GM21528 (cell line): ENCODE results near the gene SLC35B2.

ENCODE experiments used
- ATAC-seq: cut with Tn5 transposase; IDR thresholded peaks from one replicate; pipeline ENCODE4 v1.9.1; 2021; ENCODE audit warnings: mild to moderate bottlenecking, moderate library complexity; ENCODE audit not compliant: unreplicated experiment, low FRiP score

SLC35B2 gene

DNA sequence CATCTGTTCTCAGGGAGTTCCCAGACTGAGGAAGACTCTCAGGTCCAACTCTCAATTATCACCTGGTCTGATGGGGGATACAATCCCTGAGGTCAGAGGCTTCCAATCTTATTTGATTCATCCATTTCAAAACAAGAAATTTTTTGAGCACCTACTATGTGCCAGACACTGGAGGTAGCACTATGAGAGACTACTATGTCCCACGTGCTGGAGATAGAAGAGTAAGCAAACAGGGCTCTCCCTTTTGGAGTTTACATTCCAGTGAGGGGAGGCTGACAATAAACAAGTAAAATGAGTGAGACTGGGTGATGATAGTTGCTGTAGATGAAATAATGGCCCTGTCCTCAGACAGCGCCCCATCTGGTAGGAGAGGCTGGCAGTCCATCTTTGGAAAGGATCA is 29.4 kb upstream of the SLC35B2 start:
- ATAC-seq: no peak

DNA sequence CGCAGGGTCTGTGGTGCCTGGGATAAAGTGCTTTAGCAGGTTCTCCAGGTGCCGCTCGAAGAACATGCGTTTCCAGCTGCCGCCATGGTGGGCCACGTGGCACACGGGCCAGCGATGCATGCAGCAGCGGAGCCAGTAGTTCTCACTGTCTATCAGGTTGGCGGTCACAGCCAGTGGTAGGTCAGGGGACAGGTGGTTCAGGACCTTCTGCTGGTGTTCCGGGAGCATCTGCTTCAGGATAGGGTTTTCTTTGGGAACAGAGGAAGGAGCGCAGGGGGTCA is 28.9 kb upstream of the SLC35B2 start:
- ATAC-seq: no peak

DNA sequence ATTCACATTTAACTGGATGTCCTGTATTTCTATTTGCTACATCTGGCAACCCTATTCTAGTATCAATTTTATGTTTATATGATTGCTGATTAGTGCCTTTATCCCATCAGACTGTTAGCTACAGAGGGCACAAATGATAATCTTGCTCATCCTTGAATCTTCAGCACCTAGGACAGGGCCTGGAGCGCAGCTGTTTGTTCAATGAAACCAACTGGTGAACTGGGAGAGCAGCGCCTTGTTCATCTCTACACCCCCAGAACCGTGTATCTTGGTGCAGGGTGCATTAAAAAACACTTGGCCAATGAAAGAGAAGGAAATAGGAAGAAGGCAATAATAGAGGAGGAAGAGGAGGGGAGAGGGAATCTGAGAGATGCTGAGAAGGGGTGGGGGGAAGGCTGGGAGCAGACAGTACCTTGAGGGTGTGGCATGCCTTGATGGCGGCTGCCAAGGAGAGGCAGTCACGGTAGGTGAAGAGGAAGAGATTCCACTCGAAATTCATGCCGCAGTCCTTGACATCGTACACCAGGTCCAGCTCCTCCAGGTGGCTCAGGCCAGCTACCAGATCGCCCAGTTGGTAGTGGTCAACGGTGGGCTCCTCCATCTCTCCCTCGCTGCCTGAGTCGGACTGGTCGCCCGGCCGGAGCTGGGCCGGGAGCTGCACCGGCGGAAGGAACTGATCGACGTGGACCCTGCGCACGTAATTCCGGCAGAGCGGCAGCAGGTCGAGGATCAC is 28.4 kb upstream of the SLC35B2 start:
- no peak for ATAC-seq

DNA sequence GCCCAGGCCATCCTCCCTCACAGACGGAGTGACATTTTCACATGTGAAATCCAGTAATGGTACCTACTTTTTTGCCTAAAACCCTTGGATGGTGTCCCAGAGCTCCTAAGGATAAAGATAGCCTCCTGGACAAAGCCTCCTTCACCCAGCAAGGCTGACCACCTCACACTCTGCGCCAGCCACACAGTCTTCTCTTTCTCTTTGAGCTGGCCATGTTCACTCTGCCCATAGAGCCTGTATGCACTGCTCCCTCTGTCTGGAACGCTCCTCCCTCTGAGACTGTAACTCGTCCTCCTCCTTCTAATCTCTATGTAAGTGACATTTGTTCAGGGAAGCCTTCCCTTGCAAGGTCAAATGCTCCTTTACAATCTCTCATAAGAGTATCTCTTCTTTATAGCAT is 27.5 kb upstream of the SLC35B2 start:
- ATAC-seq: no peak

DNA sequence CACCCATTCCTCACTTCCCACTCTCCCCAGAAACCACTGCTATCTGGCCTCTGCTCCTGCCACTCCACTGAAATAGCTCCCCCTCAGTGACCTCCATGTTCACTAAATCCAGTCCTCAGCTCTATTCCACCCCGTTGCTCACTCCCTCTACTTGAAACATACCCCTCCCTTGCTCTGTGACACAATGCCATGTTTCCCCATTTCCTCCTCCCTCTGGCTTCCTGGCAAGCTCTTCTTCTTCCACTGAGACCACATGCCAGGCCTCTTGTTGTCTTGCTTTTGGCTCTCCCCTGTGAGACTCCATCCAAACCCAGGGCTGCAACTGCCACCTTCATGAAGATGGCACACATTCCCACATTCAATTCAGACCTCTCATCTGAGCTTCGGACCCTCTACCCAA is 26.8 kb upstream of the SLC35B2 start:
- no peak for ATAC-seq

DNA sequence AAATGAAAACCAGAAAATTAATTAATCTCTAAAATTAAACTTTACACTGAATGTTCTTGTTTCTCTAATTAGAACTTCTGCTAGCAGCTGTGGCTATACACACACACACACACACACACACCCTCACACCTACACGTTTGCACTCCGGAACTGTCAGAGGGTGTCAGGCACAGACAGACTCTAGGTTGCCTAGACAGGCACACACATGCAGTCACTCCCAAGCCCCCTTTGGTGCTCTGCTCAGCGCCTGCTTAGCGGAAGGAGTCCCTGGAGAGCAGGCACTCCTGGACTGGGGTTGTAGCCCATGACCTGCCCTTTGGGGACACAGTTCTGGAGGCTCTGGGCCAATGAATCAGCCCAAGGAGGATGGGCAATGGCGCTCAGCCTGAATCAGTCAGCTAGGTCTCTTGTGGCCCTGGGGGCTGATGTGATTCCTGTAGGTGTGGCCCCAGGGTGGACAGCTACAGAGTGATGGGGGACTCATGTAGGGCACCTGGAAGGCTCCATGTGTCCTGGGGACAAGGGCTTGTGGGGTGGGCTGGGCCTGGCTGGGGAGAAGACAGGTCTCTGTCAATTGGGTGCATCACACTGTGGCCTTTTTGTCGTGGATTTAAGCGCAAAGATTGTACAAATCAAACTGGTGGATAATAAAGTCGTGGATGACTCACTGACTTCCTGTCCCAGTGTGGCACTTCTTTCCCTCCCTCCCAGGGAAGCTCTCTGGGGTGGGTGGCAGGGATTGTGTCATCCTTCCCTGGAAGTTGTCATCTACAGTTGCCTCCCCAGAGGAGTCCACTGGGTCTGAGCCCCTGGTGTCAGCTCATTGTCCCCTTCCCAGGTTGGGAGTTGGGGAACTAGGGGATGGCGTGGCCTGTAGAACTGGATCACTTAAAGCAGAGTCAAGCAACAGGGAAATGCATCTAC is 21.7 kb upstream of the SLC35B2 start:
- ATAC-seq: no peak

DNA sequence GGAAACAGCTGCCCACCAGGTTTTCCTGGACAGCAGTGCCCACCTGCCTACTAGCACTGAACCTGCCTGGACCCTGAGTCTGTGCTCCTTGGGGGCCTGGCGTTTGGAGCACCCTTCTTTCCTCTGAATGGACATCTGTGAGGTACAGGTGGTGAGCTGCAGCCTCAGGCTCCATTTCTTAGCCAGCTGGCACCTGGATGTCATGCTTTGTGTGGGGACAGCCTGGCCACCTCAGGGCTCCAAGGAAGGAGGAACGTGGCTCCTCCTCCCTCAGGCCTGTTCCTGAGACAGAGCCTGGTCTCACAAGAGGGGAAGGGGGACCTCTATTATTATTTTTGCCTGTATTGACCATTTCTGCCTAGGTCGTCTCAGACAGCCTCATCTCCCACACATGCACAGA is 21.0 kb upstream of the SLC35B2 start:
- no peak for ATAC-seq

DNA sequence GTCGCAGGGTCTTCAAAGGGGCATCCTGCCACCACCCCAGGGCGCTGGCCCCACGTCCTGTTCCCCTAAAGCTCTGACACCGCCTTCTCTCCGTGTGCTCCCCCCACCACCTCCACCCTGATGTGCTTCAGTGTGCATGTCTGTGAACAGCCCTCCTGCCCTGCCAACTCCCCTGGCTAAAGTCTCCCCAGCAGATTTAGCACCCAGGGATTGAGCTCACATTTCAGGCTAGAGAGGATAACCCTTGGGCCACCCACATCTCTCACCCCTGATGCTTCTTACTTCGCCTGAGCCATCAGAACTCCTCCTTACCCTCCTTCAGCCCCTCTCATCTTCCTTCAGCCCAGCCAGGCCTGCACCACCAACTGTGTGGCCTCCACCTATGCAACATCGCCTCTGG is 20.4 kb upstream of the SLC35B2 start:
- ATAC-seq: no peak

DNA sequence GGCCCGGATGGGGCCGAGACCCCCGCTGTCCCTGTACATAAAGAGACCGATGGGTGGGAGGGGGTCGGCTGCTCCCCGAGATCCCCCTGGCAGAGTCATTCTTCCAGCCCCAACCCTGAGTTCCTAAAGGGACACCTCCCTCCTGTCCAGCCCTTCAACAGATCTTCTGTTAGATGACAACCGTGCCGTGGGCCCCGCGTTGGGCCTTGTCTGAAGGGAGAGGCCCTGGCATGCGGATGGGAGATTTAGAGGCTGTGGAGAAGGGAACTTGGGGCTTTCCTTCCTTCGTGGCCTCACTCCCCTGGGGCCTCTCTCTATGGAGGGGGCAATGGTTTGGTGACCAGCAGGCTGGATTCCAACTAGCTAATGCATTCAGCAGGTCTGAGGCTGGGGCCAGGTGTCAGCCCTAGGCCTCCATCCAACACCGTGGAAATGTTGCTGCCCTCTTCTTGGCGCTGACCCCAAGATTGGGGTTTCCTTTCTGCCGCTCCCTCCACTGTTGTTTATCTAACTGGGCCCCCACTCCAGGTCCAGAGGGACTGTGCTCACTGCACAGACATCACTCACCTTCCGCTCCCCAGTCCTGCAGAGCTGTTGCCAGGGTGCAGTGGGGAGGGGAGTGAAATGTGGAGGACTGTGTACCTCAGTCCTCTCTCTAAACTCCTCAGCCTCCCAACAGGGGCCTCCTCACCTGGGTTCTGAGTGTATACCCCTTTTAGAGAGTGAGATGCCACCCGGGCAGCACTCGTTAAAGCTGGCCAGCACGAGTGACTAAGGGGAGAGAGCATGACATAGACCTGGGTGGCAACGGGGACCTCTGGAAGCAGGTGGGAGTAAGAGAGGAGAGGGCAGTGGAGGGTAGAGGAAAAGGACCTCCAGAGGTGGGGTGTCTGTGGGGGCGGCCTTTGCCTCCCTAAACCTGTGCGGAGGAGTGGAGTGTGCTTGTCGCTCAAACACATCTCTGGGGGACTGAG is 19.6 kb upstream of the SLC35B2 start:
- no peak for ATAC-seq

DNA sequence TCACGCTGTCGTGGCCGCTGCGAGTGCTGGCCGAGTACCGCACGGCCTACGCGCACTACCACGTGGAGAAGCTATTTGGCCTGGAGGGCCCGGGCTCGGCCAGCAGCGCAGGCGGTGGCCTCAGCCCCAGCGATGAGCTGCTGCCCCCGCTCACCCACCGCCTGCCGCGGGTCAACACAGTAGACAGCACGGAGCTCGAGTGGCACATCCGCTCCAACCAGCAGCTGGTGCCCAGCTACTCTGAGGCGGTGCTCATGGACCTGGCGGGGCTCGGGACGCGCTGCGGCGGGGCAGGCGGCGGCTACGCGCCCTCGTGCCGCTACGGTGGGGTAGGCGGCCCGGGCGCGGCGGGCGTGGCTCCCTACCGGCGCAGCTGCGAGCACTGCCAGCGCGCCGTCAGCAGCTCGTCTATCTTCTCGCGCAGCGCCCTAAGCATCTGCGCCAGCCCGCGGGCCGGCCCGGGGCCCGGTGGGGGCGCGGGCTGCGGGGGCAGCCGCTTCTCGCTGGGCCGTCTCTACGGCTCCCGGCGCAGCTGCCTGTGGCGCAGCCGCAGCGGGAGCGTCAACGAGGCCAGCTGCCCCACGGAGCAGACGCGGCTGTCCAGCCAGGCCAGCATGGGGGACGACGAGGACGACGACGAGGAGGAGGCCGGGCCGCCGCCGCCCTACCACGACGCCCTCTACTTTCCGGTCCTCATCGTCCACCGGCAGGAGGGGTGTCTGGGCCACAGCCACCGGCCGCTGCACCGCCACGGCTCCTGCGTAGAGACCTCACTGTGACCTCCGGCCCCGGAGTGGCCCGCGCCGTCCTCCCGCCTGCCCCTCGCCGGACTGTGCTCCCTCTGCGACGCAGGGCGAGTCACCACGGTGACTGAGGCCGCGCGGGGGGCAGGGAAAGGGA is 18.7 kb upstream of the SLC35B2 start:
- ATAC-seq: no peak

DNA sequence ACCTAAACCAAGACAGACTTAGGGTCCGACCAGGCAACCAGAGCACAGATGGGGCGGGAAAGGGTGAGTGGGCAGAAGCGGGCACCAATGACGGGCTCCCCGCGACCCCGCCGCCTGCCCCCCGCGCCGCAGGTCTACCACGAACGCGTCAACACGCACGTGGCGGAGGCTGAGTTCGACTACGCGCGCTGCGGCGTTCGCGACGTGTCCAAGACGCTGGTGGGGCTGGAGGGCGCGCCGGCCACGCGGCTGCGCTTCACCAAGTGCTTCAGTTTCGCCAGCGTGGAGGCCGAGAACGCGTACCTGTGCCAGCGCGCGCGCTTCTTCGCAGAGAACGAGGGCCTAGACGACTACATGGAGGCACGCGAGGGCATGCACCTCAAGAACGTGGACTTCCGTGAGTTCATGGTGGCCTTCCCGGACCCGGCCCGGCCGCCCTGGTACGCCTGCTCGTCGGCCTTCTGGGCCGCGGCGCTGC is 18.0 kb upstream of the SLC35B2 start:
- ATAC-seq: no peak

DNA sequence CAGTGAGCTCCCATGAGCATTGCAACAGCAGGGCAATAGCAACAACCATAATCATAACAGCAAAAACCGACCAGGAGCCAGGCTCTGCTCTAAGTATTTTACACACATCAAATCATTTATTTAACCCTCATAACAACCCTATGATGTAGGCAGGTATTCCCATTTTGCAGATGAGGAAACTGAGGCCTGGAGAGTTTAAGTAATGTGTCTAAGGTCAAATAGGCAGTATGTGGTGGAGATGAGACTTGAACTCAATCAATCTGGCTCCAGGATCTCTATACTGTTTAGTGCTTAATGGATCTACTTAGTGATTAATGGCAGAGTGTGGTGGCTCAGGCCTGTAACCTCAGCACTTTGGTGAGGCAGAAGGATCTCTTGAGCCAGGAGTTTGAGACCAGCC is 16.3 kb upstream of the SLC35B2 start:
- ATAC-seq: no peak

DNA sequence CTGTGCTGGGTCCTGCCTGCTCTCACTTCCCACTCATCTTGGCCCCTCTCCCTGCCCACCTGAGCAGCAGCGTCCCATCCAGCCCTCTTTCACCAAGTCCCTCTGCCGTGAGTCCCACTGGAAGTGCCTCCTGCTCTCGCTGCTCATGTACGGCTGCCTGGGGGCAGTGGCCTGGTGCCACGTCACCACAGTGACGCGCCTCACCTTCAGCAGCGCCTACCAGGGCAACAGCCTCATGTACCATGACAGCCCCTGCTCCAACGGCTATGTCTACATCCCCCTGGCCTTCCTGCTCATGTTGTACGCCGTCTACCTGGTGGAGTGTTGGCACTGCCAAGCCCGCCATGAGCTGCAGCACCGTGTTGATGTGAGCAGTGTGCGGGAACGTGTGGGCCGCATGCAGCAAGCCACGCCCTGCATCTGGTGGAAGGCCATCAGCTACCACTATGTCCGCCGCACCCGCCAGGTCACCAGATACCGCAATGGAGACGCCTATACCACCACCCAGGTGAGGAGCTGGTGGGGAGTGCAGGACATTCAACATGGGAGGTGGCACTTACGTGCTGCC is 15.8 kb upstream of the SLC35B2 start:
- no peak for ATAC-seq

DNA sequence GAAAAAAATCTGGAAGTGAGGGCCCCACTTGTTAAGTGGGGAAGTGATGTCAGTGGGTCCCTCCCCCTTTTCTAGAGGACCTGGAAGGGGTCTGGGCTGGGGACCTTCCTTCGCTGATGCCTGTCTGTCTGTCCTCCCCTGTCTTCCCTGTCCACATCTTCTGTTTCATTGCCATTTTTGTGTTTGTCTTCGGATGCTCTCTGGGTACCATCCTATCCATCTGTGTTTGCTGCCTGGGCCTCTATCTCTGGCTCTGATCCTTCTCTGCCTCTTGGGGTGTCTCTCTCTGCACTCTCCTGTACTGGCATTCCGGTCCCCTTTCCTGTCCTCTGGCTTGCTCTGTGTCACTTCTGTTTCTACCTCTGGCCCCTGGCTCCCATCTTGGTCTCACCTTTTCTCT is 15.2 kb upstream of the SLC35B2 start:
- ATAC-seq: no peak

DNA sequence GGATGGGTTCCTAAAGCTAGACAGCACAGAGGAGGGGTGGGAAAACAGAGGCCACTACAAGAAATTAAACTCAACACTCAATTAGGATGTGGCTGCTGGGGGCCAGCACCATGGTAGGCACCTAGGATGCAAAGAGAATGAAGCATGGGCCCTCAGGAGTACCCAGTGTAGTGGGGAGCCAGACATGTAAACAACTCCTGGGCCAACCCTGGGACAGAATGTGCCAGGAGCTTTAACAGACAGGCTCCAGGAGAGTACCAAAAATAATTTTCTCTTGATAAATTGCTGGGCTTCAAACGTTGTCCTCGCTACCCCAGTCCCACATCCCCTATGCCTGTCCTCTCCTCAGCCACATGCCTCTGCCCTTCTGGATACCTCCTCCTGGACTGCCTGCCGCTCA is 14.6 kb upstream of the SLC35B2 start:
- ATAC-seq: no peak

DNA sequence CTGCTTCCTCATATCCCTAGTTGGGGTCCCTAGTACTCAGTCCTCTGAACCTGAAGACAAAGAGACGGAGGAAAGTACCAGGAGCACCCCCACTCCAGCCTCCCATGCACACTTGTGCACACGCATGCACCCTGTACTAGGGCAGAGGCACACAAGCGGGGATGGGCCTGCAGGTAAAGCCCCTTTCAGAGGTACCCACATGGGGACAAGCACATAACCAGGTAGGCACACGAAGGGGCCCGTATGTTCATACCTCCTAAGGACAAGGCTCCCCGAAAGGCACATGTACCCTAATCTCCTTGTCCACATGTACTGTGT is 14.0 kb upstream of the SLC35B2 start:
- ATAC-seq: no peak

DNA sequence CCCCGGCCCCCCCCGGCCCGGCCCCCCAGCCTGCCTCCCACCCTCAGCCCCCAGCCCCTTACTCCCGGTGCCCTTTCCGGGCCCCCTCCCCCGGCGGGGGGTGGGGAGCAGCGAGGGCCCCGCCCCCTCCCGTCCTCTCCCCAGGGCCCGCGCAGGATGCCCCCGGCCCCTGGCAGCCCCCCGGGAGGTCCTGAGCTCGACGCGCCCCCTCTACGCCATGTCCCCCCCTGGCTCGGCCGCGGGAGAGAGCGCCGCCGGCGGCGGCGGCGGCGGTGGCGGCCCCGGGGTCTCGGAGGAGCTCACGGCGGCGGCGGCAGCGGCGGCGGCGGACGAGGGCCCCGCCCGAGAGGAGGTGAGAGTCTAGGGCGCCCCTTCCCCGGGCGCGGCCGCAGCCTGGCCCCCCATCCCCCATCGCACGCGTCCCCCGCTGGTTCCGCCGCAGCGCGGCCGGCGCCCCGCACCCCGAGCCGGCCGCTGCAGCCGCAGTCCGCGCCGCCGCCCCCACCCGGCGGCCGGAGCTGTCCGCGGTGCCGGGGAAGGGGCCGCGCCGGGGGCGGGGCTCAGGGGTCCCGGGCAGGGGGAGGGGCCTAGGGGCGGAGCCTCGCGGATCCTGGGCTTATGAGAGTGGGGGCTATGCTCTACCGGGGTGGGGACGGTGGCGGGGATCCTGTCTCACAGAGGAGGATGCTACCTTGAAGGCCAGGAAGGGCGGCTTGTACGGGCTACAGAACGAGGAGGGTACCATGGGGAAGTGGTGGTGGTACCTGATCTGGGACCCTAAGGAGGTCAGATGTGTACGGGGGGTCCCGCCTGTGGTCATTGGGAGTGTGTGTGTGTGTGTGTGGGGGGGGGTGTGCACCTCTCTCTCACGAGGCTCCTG is 13.4 kb upstream of the SLC35B2 start:
- no peak for ATAC-seq

DNA sequence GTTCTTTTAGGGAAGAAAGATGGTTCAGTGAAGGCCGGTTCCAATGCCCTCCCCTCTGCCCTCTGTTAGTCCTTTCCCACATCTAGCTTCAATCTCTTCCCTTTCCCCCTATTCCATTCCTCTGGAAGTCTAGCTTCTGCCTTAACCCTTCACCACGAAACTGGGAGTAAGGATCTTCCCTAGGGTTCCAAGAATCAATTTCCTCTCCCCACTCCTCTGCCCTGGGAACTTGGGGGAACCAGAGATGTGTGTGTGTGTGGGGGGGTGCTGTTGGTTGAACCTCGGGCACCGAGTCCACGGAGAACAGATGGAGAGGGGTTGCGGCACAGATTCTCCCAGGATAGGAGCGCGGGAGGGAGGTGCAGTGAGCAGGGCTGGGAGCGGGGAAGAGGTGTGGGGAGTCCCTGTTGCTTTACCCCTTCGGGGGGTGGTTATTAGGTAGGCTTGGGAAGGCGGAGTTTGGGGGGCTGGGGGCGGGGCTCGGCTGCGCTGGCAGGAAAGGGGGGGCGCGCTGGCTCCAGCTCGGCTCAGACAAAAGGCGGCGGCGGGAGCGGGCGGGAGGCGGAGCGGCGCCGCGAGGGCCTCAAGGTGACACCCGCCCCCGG is 12.7 kb upstream of the SLC35B2 start, which contains the start of gene TMEM151B:
Gene TMEM151B (plus strand): TSS at position 530 of the 605 bp plus-strand sequence. CDS start 293 bp downstream, outside the sequence.
- ATAC-seq: no peak
